SKM-1 treated with dmso at 0.1 percent for 144 hours (cell line): Measurements from ENCODE around the gene ACSF2.
"Not testable (repeated sequence)": the region's sequence is repeated elsewhere in the genome, so short reads cannot be mapped to it uniquely, and the experiment has no call there.

ENCODE experiments used
- DNase-seq: peaks from one replicate; lab custom pipeline; 2025; ENCODE audit not compliant: unreplicated experiment; lab: John Stamatoyannopoulos, UW

Gene ACSF2

GRCh38 chr17:50406578-50406977 lies 19.4 kb upstream of the ACSF2 start:
- DNase-seq = no peak

- no peak for DNase-seq
Measured at GRCh38 chr17:50407921-50408320, 18.1 kb upstream of the ACSF2 start.

GRCh38 chr17:50412188-50412732 lies 13.8 kb upstream of the ACSF2 start:
- DNase-seq = no peak

- no peak for DNase-seq
Measured at GRCh38 chr17:50414808-50415207, 11.2 kb upstream of the ACSF2 start.

GRCh38 chr17:50419577-50419976 lies 6.4 kb upstream of the ACSF2 start:
- not testable (repeated sequence) for DNase-seq

- no peak for DNase-seq
Measured at GRCh38 chr17:50420419-50421112, 5.5 kb upstream of the ACSF2 start.

- peak; percentile 29 for DNase-seq
Measured at GRCh38 chr17:50421308-50422051, 4.5 kb upstream of the ACSF2 start.

- DNase-seq = no peak
Measured at GRCh38 chr17:50422738-50423137, 3.3 kb upstream of the ACSF2 start.

GRCh38 chr17:50423553-50424159 lies 2.4 kb upstream of the ACSF2 start:
- no peak for DNase-seq

- DNase-seq = no peak
Measured at GRCh38 chr17:50424246-50424995, 1.6 kb upstream of the ACSF2 start.

- no peak for DNase-seq
Measured at GRCh38 chr17:50424996-50425681, 879 bp upstream of the ACSF2 start.

GRCh38 chr17:50426472-50426782 lies 409 bp downstream of the ACSF2 start:
- no peak for DNase-seq

- peak; percentile 24 for DNase-seq
Measured at GRCh38 chr17:50426814-50427787, 1.1 kb downstream of the ACSF2 start.

GRCh38 chr17:50428126-50428525 lies 2.1 kb downstream of the ACSF2 start:
- not testable (repeated sequence) for DNase-seq

GRCh38 chr17:50428831-50429424 lies 2.9 kb downstream of the ACSF2 start:
- DNase-seq = no peak

- no peak for DNase-seq
Measured at GRCh38 chr17:50429793-50430192, 3.8 kb downstream of the ACSF2 start.

- DNase-seq = no peak
Measured at GRCh38 chr17:50430821-50431618, 5.0 kb downstream of the ACSF2 start.

- DNase-seq = no peak
Measured at GRCh38 chr17:50432125-50432762, 6.2 kb downstream of the ACSF2 start.
